Keratinocyte (primary cell): ENCODE results near the gene CDKN1B. TPM values are rescaled to one million over a fixed set of nuclear protein-coding genes. Genes with fewer than 3 reads are reported as not detected.
A peak's percentile ranks its signal among the peaks of the same experiment; 100 is the strongest.

Source experiments
- DNase-seq: peaks from one replicate; pipeline ENCODE4 v3.0.0-alpha.2; 2011; ENCODE audit warnings: low read depth, missing footprints, low spot score
- FAIRE-seq: peaks from 2 replicates; lab custom pipeline; 2011; peaks lifted over from hg19 to GRCh38; lab: Jason Lieb, UNC
- H2AFZ ChIP-seq: 2 replicates; pipeline ENCODE4 v1.6.0; 2012; ENCODE audit warnings: low read length, control low read depth, inconsistent platforms; ENCODE audit not compliant: control insufficient read depth
- H3K27ac ChIP-seq: 2 replicates; pipeline ENCODE4 v1.5.1; 2011; ENCODE audit warnings: low read length; ENCODE audit not compliant: control insufficient read depth, insufficient read depth
- H3K27me3 ChIP-seq: 3 replicates; pipeline ENCODE4 v1.6.0; 2011; ENCODE audit warnings: low read length; ENCODE audit not compliant: control insufficient read depth, insufficient read depth; ENCODE audit errors: extremely low read depth
- H3K36me3 ChIP-seq, 2 experiments: 2 replicates in 1 of 2; 3 replicates in 1 of 2; pipeline ENCODE4 v1.5.1; 2011; ENCODE audit warnings: low read length in 2 of 2, mild to moderate bottlenecking in 1 of 2; ENCODE audit not compliant: control insufficient read depth in 2 of 2, insufficient read depth in 2 of 2; ENCODE audit errors: extremely low read depth in 1 of 2
- H3K4me1 ChIP-seq: 3 replicates; pipeline ENCODE4 v1.5.1; 2011; ENCODE audit warnings: low read length; ENCODE audit not compliant: control insufficient read depth, insufficient read depth; ENCODE audit errors: extremely low read depth
- H3K4me2 ChIP-seq: 3 replicates; pipeline ENCODE4 v1.6.0; 2011; ENCODE audit warnings: low read depth, low read length; ENCODE audit not compliant: control insufficient read depth, insufficient read depth; ENCODE audit errors: extremely low read depth
- H3K4me3 ChIP-seq, 3 experiments: fragments of 200-600 bp in 1 of 3; sonication (generic) in 1 of 3; 2 replicates in 2 of 3; 3 replicates in 1 of 3; pipeline ENCODE4 v1.5.1; 2011 to 2016; ENCODE audit warnings: low read length in 3 of 3, mild to moderate bottlenecking in 3 of 3, control low read depth in 2 of 3, inconsistent platforms in 1 of 3, low read depth in 1 of 3, mixed read lengths in 1 of 3, mixed run types in 1 of 3, moderate library complexity in 1 of 3; ENCODE audit not compliant: control insufficient read depth in 2 of 3, insufficient read depth in 2 of 3; ENCODE audit errors: extremely low read depth in 1 of 3
- H3K79me2 ChIP-seq: 2 replicates; pipeline ENCODE4 v1.6.0; 2012; ENCODE audit warnings: low read length; ENCODE audit not compliant: control insufficient read depth, insufficient read depth
- H3K9ac ChIP-seq: 3 replicates; pipeline ENCODE4 v1.6.0; 2011; ENCODE audit warnings: low read length; ENCODE audit not compliant: control insufficient read depth, insufficient read depth; ENCODE audit errors: extremely low read depth
- H3K9me1 ChIP-seq: 3 replicates; pipeline ENCODE4 v1.6.0; 2011; ENCODE audit warnings: low read length; ENCODE audit not compliant: control insufficient read depth, insufficient read depth; ENCODE audit errors: extremely low read depth
- H3K9me3 ChIP-seq: 2 replicates; pipeline ENCODE4 v1.5.1; 2012; ENCODE audit warnings: low read depth, low read length; ENCODE audit not compliant: control insufficient read depth
- H4K20me1 ChIP-seq: 3 replicates; pipeline ENCODE4 v1.6.0; 2011; ENCODE audit warnings: low read length; ENCODE audit not compliant: control insufficient read depth, insufficient read depth; ENCODE audit errors: extremely low read depth
- CTCF ChIP-seq, 3 experiments: IDR thresholded peaks in 1 of 3; conservative IDR thresholded peaks in 1 of 3; optimal IDR thresholded peaks in 1 of 3; 2 replicates in 2 of 3; 3 replicates in 1 of 3; pipeline versions ENCODE3 to v1.5.1; 2011; ENCODE audit warnings: low read length in 3 of 3, mild to moderate bottlenecking in 3 of 3, moderate library complexity in 2 of 3, control low read depth in 1 of 3, inconsistent platforms in 1 of 3; ENCODE audit not compliant: insufficient read depth in 2 of 3; ENCODE audit errors: extremely low read depth in 1 of 3
- EZH2 ChIP-seq: IDR thresholded peaks from one replicate; pipeline ENCODE4 v1.6.1; 2012; ENCODE audit warnings: inconsistent platforms, mild to moderate bottlenecking, low read length, moderate library complexity
- dilution Hi-C: fragments of 300-500 bp; cut with MboI; formaldehyde crosslinking; loops from one replicate; pipeline ENCODE4 v1.7.0; 2020; ENCODE audit warnings: low sequenced_read_pairs; ENCODE audit not compliant: extremely low pct_ligation_motif_present
- polyA plus RNA-seq, 5 experiments: library from polyadenylated mRNA; depleted of rRNA in 3 of 5; stranded (reverse) in 3 of 5; stranded (forward) in 1 of 5; unstranded in 1 of 5; fragments of >200 nt; gene quantifications; 1 replicate in 1 of 5; 2 replicates in 3 of 5; 3 replicates in 1 of 5; pipeline versions ENCODE4 v1.2.1 to v1.2.3, GENCODE V29; 2011 to 2012; ENCODE audit warnings: missing spikeins in 2 of 5, low read depth in 1 of 5, low replicate concordance in 1 of 5

Gene CDKN1B
- polyA plus RNA-seq, 1 donor (not counting 4 experiments of a cell fraction or from before 2014, with no cell fraction given): 5.1 TPM

- peak overlapping the region; percentile 93 for H3K27ac ChIP-seq
- peaks cover 2% of the 10 kb centered on the region for H4K20me1 ChIP-seq
- dilution Hi-C loops: no loop called here
- peaks cover 59% of the 10 kb centered on the region for H3K79me2 ChIP-seq
- H3K4me1 ChIP-seq: peaks cover 47% of the 10 kb centered on the region
- TF ChIP-seq CTCF (optimal IDR thresholded peaks at IDR 0.05 in 1 of 3, IDR thresholded peaks at IDR 0.05 in 1 of 3, conservative IDR thresholded peaks at IDR 0.05 in 1 of 3; ENCODE audit: extremely low read depth in 1 of 3, insufficient read depth in 2 of 3, low read length in 3 of 3) (no peak), EZH2 (no peak)
- DNase-seq (no peak), FAIRE-seq (no peak)
- peak overlapping the region; percentile 97 for H3K9ac ChIP-seq
- H3K36me3 ChIP-seq: peaks cover 0 to 7% of the 10 kb centered on the region in 2 experiments
- H2AFZ ChIP-seq: no peak overlapping the region
- H3K4me3 ChIP-seq: peak overlapping the region; percentile 95 to 98 (median 97)
- H3K4me2 ChIP-seq: peak overlapping the region; percentile 96
- H3K9me1 ChIP-seq: no peaks in the 10 kb centered on the region
- no peaks in the 10 kb centered on the region for H3K27me3 ChIP-seq
- H3K9me3 ChIP-seq: no peaks in the 10 kb centered on the region
Observed at GRCh38 chr12:12718853-12719252, 1.7 kb downstream of the CDKN1B start.

GRCh38 chr12:12719496-12719895, 2.3 kb downstream of the CDKN1B start:
- H3K9me3 ChIP-seq: no peaks in the 10 kb centered on the region
- no peak for DNase-seq

More at GRCh38 chr12:12719496-12719895, 2.3 kb downstream of the CDKN1B start:
- no peaks in the 10 kb centered on the region for H3K9me1 ChIP-seq
- peak overlapping the region; percentile 96 for H3K4me2 ChIP-seq
- peaks cover 41% of the 10 kb centered on the region for H3K4me1 ChIP-seq
- peaks cover 0 to 7% of the 10 kb centered on the region in 2 experiments for H3K36me3 ChIP-seq
- H3K27ac ChIP-seq: peak overlapping the region; percentile 93
- H2AFZ ChIP-seq: no peak overlapping the region
- H4K20me1 ChIP-seq: peaks cover 2% of the 10 kb centered on the region
- peaks cover 59% of the 10 kb centered on the region for H3K79me2 ChIP-seq
- no peaks in the 10 kb centered on the region for H3K27me3 ChIP-seq
- TF ChIP-seq EZH2: no peak
- no peak for TF ChIP-seq CTCF (optimal IDR thresholded peaks at IDR 0.05 in 1 of 3, IDR thresholded peaks at IDR 0.05 in 1 of 3, conservative IDR thresholded peaks at IDR 0.05 in 1 of 3; ENCODE audit: extremely low read depth in 1 of 3, insufficient read depth in 2 of 3, low read length in 3 of 3)
- peak overlapping the region; percentile 97 for H3K9ac ChIP-seq
- dilution Hi-C loops: no loop called here
- no peak for FAIRE-seq
- peak overlapping the region; percentile 95 to 98 (median 97) for H3K4me3 ChIP-seq
